ENCODE measurements around the gene ISYNA1. TPM values are rescaled to one million over a fixed set of nuclear protein-coding genes. Genes with fewer than 3 reads are reported as not detected.
"Not testable (repeated sequence)": the region's sequence is repeated elsewhere in the genome, so short reads cannot be mapped to it uniquely, and the experiment has no call there.

ISYNA1 gene
- total RNA-seq, 1 donor from 2014 or later, result 50.9 TPM

DNA sequence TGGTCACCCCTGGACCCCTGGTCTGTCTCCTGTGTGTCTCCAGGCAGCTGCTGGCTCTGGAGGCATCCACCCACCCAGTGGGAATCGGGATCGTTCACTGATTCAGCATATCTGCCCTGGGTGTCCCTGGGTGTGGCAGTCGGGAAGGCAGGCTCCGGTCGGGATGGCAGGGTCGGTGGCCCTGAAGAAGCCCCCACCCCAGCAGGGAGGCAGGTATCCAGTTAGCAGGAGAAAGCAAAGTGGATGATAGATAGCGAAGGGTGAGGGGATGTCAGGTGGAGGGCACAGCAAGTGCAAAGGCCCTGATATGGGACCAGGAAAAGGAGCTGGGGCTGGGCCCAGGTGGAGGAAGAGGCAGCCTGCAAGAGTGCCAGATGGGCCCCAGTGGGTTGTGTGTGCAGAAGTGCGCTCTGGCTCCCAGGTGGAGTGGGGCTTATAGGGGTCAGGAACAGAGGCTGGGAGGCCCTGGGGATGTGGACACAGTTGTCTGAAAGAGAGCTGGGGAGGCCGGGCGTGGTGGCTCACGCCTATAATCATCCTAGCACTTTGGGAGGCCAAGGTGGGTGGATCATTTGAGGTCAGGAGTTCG, 16.5 kb downstream of the ISYNA1 start:
- no peak for DNase-seq (ENCODE audit: extremely low read depth, low read depth, low spot score)

DNA sequence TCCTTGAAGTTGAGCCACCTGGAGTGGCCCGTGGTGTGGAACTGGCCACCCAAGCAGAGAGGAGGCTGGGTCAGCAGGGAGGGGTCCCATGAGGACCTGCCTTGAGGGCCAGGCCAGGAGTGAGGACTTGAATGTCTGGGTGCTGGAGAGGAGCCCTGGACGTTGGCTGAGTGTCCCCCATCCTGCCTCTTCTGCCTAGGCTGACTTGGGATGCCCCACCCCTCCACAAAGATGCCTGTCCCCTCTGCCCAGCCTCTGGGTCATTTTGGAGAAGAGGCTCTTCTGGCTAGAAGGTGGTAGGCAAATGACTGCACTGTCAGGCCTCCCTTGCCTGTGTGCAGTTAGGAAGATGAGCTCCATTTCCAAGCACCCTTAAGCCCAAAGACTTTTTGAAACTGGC, 17.0 kb downstream of the ISYNA1 start:
- no peak for DNase-seq (ENCODE audit: extremely low read depth, low read depth, low spot score)

DNA sequence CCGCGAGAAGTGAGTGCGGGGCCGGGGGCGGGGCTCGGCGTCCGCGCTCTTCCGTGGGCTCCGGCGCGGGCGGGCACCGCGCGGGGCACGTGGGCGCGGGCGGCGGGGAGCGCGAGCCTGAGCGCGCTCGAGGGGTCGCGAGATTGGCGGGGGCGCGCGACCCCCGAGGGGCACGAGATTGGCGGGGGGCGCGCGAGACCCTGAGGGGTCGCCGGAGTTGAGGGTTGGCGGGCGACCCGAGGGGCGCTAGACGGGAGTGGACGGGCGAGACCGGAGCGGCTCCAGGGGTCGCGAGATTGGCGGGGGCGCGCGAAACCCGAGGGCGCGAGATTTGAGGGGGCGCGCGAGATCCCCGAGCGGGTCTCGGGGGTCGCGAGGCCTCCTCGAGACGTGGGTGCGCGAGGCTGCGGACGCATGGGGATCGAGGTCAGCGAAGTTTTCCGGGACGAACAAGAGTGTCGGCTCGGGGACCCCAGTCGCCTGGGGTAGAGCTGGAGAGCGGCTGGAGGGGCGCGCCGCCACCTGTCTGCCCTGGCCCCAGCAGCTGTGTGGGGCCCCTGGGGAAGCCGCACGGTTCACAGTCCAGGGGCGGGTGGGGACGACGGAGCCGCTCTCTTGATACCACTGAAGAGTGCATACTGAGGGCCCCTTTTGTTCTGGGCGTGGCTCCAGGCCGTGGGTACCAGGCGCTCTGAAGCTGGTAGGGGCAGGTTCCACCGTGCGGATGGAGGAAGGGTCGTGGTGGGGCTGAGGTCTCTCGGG, 18.1 kb downstream of the ISYNA1 start:
- no peak for DNase-seq (ENCODE audit: extremely low read depth, low read depth, low spot score)

DNA sequence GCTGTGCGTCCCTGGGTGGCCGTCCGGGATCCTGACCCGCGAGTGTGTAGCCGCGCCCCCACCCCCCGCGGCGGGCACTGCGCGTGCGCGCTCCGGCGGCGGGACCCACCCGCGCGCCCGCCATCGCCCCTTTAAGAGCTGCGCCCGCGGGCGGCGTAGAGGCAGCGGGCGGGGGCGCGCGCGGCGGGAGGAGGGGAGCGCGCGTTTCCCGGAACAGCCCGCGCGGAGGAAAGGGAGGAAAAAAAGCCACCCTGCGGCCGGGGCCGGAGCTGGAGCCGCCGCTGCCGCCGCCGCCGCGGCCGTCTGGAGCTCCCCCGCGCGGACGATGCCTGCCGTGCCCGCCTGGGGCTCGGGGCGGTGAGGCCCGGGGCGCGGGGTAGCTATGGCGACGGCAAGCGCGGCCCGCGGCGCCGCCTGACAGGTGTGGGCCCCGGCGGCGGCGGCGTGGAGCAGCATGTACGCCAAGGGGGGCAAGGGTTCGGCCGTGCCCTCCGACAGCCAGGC, 18.7 kb downstream of the ISYNA1 start, which contains the start of gene SSBP4:
Gene SSBP4, plus strand, starts transcription at position 204 of the 504 bp plus-strand sequence. Its CDS starts 251 bp downstream, at position 455.
- no peak for DNase-seq (ENCODE audit: extremely low read depth, low read depth, low spot score)

DNA sequence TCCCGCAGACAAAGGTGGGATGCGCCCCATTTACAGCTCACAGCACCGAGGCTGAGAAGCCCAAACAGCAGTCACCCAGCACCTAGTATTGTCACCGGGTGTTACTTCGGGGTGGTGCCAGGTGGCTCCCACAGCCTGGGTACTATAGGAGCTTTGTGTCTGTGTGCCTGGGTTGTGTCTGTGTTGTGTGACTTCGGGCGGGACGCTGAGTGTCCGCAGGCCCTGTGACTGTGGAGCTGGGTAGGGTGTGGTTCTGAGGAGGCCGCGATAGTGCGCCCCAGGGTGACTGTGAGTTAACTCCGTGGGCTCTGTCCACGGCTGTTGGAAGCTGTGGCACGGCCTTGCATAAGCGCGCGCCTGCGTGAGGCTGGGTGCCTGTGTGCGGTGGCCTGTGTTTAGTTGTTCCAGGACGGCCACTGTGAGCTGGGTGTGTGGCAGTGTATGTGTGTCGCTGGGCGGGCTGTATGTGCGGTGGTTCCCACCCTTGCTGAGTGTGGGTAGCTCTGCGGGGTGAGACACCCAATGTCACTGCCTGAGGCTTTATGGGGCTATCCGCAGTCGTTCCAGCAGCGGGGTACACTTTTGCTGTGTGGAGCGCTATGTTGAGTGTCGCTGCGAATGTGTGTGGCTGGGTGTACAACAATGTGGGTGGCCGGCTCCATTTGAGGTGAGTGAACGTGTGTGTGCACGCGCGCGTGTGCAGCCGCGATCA, 19.3 kb downstream of the ISYNA1 start:
- DNase-seq (ENCODE audit: extremely low read depth, low read depth, low spot score), result no peak

DNA sequence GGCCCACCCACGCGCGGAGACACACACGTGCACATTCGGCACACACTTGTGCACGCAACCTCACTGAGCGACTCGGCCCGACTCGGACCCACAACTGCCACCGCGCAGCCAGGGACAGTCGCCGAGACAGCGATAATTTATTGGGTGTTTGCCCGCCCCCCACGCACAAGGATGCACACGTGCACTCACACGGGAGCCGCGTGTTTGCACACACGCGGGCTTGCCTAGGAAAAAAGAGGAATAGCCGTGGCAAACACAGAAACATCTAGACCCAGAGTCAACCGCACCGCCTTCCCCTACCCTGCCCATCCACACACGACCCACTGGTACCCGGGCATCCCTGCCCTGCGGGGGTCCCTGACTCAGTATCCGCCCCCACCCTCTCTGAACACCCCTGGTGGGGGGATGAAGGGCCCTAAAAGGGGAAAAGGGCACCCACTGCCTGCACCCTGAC, 19.9 kb downstream of the ISYNA1 start:
- DNase-seq (ENCODE audit: extremely low read depth, low read depth, low spot score), result no peak

DNA sequence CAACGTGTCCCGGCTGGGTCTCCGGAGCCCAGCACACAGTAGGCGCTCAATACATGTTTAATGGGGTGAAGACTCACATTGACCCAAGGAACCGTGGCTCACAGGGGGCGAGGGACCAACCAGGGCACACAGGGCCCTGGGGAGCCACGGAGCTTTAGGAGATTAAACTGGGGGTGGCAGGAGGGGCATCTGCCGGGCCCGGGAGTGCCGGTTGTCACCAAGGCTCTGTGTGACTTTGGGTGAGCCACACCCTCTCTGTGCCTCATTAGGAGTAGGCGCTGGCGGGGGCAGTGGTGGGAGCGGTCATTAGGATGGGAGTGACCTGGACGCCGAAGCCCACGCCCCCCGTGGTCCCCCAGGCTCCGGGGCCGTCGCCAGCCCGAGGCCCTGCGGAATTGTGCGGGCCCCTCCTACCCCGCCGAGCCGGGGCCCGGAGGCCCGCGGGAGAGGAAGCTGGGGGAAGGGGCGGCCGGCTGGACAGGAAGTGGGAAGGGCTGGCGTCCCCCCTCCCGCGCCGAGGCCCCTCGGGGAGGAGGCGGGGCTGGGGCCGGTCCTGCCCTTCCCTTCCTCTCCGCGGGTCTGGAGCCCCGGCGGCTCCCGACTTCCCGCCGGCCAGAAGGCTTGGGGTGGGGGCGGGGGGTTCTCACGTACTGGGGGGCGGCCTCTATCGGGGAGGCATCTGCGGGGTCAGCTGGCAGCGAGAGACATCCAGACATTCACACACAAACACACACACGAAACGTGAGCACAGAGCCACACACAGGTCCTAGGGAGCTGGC, 20.5 kb downstream of the ISYNA1 start:
- DNase-seq (ENCODE audit: extremely low read depth, low read depth, low spot score), result no peak

DNA sequence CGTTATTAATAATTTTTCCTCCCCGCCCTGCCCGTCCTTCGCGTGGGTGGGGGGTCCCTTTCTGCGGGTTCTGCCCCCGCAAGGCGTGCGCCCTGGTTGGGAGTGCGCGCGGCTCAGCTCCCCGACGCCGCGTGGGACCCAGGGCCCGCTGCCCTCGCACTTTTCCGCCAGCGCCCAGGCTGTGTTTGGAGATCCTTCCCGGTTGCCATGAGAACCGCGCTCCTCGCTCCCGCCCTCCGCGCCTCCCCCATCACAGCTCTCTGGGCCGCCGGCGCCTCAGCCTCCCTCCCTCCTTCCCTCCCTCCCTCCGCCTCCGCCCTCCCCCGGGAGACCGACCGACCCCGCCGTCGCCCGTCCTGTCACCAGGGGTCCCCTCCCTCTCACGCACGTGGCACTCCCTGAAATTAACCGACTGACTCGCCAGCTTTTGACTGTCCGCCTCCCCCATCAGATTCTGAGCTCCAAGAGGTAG, 21.1 kb downstream of the ISYNA1 start:
- DNase-seq (ENCODE audit: extremely low read depth, low read depth, low spot score), result no peak

DNA sequence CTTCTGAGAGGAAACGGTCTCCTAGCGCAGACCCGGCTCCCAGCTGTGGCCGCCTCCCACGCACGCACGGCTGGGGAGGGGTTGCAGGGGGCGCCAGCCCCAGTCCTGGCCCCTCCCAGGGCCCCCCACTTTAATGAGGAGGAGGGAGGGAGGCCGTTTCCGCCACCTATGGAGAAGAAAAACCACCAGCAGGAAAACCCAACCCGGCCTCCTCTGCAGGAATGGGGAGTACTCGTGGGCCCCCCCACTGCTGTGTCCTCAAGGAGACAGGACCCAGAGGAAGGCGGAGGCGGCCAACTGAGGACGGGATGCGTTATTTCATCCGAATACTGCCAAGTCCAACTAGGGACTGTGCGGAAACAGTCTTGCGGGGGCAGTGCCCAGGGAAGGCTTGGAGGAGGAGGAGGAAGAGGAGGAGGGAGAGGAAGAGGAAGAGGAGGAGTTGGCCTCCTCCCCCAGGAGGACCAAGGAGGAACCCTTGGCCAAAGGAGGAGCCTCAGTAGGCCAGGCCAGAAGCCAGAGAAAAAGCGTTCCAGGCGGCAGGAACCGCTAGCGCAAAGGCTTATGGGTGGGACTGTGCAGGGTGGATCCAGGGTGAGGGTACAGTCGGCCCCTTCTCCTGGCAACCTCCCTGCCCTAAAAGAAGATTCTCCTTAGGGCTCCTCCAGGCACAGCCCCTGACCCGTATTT, 22.6 kb downstream of the ISYNA1 start:
- DNase-seq (ENCODE audit: extremely low read depth, low read depth, low spot score), result no peak

DNA sequence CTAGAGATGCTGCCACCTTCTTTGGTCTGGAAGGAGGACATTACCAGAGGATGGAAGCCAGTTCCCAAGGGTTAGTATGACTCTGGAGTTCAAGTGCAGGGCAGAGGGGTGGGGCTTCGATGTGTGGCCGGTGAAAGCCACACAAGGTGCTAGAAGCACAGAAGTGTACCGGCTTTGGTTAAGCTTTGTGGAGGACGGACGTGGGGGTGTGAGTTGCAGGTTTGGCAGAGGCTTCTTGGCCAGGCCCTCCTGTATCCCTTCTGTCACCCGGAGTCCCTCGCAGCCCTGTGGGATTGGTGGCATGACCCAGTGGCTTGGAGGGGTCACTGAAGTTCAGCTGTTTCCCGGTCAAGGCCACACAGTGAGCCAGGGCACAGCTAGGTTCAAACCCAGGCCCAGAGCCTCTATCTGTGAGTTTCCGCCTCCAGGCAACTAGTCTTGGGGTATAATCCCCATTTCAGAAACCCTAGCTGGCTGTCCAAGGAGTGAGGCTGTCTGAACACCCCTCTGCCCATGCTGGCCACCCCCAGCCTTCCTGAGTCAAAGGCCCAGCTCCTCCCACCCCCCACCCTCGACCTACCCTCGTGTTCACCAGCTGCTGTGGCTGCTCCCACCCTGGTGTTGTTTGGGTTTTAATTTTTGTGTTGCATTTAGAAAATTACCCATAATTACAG, 23.3 kb downstream of the ISYNA1 start:
- no peak for DNase-seq (ENCODE audit: extremely low read depth, low read depth, low spot score)

DNA sequence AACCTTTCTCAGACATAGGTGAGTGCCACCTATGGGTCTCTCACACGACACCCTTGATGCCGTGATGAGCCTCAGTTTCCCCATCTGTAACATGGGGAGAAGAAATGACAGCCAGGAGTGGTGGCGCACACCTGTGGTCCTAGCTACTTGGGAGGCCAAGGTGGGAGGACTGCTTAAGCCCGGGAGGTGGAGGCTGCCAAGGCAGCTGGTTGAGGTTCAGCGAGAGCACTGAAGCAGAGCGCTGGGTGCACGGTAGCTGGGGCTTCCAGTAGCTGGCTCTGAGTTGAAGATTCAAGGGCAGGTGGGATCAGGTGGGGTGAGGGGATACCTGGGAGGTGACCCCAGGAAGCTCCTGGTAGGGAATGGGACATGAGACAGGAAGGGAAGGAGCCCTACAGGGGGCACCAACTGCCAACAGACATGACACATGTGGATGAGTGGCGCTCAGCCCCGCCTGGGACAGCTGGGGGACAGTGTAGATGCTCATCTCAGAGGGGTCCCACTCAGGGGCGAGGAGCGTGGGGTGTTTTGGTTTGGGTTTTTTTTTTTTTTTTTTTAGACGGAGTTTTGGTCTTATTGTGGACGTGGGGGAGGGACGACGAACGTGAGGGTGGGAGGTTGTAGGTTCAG, 25.2 kb downstream of the ISYNA1 start:
- no peak for DNase-seq (ENCODE audit: extremely low read depth, low read depth, low spot score)

DNA sequence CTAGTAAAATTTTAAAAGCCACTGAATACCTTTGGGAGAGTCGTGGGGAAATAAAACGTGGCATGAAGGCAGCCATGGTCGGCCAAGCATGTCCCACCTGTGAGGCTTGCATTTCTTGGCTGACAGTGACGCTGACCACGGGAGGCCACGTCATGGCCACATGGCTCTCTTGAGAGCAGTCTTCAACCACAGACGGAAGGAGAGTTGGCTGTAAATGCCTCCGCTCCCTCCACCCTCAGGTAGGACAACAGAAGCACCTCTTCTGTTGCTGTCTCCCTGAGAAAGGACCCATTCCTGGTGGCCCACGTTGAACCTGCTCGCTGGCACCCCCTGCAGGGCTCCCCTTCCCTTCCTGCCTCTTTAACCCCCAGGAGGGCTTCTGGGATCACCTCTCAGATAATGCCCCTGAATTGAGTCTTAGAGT, 29.9 kb downstream of the ISYNA1 start:
- DNase-seq (ENCODE audit: extremely low read depth, low read depth, low spot score), result no peak

DNA sequence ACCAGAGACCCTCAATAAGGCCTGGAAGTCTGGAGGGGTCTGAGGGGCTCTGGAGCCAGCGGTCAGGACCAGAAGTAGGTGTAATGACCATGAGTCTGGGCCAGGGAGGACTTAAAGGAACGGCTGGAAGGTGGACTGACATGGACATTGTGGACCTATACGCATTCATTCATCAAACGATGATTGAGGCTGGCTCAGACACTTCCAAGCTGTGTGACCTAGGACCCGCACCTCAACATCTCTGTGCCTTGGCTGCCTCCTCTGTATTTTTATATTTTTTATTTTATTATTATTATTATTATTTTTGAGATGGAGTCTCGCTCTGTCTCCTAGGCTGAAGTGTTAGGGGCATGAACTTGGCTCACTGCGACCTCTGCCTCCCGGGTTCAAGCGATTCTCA, 31.2 kb downstream of the ISYNA1 start:
- DNase-seq (ENCODE audit: extremely low read depth, low read depth, low spot score), result no peak

DNA sequence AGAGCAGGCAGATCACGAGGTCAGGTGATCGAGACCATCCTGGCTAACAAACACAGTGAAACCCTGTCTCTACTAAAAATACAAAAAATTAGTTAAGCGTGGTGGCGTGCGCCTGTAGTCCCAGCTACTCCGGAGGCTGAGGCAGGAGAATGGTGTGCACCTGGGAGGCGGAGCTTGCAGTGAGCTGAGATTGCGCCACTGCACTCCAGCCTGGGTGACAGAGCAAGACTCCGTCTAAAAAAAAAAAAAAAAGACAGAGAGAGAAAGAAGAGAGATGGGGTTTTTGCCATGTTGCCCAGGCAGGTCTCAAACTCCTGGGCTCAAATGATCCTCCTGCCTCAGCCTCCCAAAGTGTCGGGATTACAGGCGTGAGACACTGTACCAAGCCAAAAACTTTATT, 32.2 kb downstream of the ISYNA1 start:
- DNase-seq (ENCODE audit: extremely low read depth, low read depth, low spot score), result not testable (repeated sequence)

DNA sequence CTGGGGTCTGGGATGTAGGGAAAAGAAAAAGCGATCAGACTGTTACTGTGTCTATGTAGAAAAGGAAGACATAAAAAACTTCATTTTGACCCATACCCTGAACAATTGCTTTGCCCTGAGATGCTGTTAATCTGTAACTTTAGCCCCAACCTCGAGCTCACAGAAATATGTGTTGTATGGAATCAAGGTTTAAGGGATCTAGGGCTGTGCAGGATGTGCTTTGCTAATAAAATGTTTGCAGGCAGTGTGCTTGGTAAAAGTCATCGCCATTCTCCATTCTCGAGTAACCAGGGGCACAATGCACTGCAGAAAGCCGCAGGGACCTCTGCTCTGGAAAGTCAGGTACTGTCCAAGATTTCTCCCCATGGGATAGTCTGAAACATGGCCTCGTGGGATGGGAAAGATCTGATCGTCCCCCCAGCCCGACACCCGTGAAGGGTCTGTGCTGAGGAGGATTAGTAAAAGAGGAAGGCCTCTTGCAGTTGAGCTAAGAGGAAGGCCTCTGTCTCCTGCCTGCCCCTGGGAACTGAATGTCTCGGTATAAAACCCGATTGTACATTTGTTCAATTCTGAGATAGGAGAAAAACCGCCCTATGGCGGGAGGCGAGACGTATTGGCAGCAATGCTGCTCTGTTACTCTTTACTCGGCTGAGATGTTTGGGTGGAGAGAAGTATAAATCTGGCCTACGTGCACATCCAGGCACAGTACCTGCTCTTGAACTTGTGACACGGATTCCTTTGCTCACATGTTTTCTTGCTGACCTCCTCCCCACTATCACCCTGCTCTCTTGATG, 35.3 kb downstream of the ISYNA1 start:
- DNase-seq (ENCODE audit: extremely low read depth, low read depth, low spot score), result not testable (repeated sequence)

DNA sequence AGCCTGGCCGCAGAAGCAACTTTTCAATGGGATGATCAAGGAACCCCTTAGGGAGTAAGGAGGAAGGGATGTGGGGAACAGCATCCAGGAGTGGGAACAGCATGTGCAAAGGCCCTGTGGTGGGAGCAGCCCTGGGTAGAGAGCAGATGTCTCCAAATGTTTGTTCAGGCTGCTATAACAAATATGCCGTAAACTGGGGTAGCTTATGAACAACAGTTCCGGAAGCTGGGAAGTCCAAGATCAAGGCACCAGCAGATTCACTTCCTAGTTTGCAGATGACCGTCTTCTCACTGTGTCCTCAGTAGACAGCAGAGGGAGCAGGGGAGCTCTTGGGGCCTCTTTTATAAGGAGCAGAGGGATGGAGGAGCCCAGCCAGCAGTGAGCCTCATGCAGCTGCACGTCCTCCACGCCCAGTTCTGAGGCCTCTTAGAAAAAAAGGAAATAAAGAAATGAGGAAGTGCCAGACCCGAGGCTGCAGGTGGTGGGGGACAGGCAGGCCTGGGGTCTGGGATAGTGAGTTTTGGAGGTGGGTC, 36.3 kb downstream of the ISYNA1 start:
- no peak for DNase-seq (ENCODE audit: extremely low read depth, low read depth, low spot score)

DNA sequence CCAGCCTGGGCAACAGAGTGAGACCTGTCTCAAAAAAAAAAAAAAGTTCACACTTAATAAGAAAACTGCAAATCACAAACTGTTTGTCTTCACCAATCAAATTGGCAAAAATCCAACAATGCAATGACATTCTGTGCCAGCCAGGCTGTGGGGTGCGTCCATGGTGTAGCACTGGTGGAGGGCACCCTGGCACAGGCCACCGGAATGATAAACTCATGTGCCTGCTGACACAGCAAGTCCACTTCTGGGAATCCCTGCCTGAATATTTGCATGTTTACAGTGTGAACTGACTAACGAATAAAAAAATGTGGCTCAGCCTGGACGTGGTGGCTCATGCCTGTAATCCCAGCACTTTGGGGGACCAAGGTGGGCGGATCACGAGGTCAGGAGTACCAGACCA, 38.9 kb downstream of the ISYNA1 start:
- DNase-seq (ENCODE audit: extremely low read depth, low read depth, low spot score), result no peak
